HepG2 (cell line): Measurements from ENCODE around the gene IL17RB. TPM values are rescaled to one million over a fixed set of nuclear protein-coding genes. Genes with fewer than 3 reads are reported as not detected.

ENCODE experiments used
- CENPX ChIP-seq: sonication (generic); formaldehyde crosslinking; IDR thresholded peaks from 2 replicates; pipeline ENCODE4 v1.9.0; 2021; ENCODE audit warnings: mild to moderate bottlenecking, missing genetic modification reagents, moderate library complexity
- DPF2 ChIP-seq: sonication (generic); formaldehyde crosslinking; IDR thresholded peaks from 2 replicates; pipeline ENCODE4 v1.4.0; 2020; ENCODE audit warnings: mild to moderate bottlenecking, low read depth, missing genetic modification reagents, borderline replicate concordance
- FOXK2 ChIP-seq: fragments of 450-650 bp; IDR thresholded peaks from 2 replicates; pipeline ENCODE4 v1.6.1; 2016
- HNF4A ChIP-seq: sonication (generic); formaldehyde crosslinking; IDR thresholded peaks from 2 replicates; pipeline ENCODE4 v1.4.0; 2020; ENCODE audit warnings: missing genetic modification reagents
- IKZF4 ChIP-seq: sonication (generic); formaldehyde crosslinking; IDR thresholded peaks from 2 replicates; pipeline ENCODE4 v1.5.1; 2020; ENCODE audit warnings: borderline replicate concordance, mild to moderate bottlenecking, low read depth, missing genetic modification reagents; ENCODE audit errors: not compliant biosample characterization
- KLF9 ChIP-seq: IDR thresholded peaks from 2 replicates; pipeline ENCODE4 v1.6.1; 2016; ENCODE audit warnings: low read depth
- REPIN1 ChIP-seq: sonication (generic); formaldehyde crosslinking; IDR thresholded peaks from 2 replicates; pipeline ENCODE4 v1.8.0; 2022; ENCODE audit warnings: missing genetic modification reagents, low read depth, mild to moderate bottlenecking, borderline replicate concordance
- STAT5B ChIP-seq: sonication (generic); formaldehyde crosslinking; IDR thresholded peaks from 2 replicates; pipeline ENCODE4 v1.4.0; 2020; ENCODE audit warnings: missing genetic modification reagents
- ZBTB20 ChIP-seq: sonication (generic); formaldehyde crosslinking; IDR thresholded peaks from 2 replicates; pipeline ENCODE4 v1.8.1; 2023; ENCODE audit warnings: missing genetic modification reagents, low read depth, mild to moderate bottlenecking, borderline replicate concordance
- ZBTB42 ChIP-seq: sonication (generic); formaldehyde crosslinking; IDR thresholded peaks from 2 replicates; pipeline ENCODE4 v1.5.0; 2020; ENCODE audit warnings: mild to moderate bottlenecking, missing genetic modification reagents
- ZFP62 ChIP-seq: sonication (generic); formaldehyde crosslinking; IDR thresholded peaks from 2 replicates; pipeline ENCODE4 v1.4.0; 2020; ENCODE audit warnings: missing genetic modification reagents
- ZNF160 ChIP-seq: sonication (generic); formaldehyde crosslinking; IDR thresholded peaks from 2 replicates; pipeline ENCODE4 v1.8.0; 2022; ENCODE audit warnings: mild to moderate bottlenecking, inconsistent platforms, missing genetic modification reagents
- ZNF253 ChIP-seq: sonication (generic); formaldehyde crosslinking; IDR thresholded peaks from 2 replicates; pipeline ENCODE4 v1.8.0; 2022; ENCODE audit warnings: mild to moderate bottlenecking, missing genetic modification reagents, borderline replicate concordance
- ZNF549 ChIP-seq: sonication (generic); formaldehyde crosslinking; IDR thresholded peaks from 2 replicates; pipeline ENCODE4 v1.5.0; 2020; ENCODE audit warnings: missing genetic modification reagents
- ZNF776 ChIP-seq: sonication (generic); formaldehyde crosslinking; IDR thresholded peaks from 2 replicates; pipeline ENCODE4 v1.4.0; 2020; ENCODE audit warnings: mild to moderate bottlenecking, missing genetic modification reagents
- ZNF780A ChIP-seq: sonication (generic); formaldehyde crosslinking; IDR thresholded peaks from 2 replicates; pipeline ENCODE4 v1.8.0; 2022; ENCODE audit warnings: mild to moderate bottlenecking, missing genetic modification reagents, moderate library complexity
- polyA plus RNA-seq, 8 experiments: library from polyadenylated mRNA; depleted of rRNA in 3 of 8; stranded (reverse) in 7 of 8; unstranded in 1 of 8; fragments of >200 nt; fragmentation: Illumina TruSeq in 4 of 8; extraction: Trizol in 4 of 8; gene quantifications; 2 replicates each; pipeline versions ENCODE4 v1.2.1 to v1.2.3, GENCODE V29; 2011 to 2016; ENCODE audit warnings: low read depth in 4 of 8, missing spikeins in 1 of 8, mixed read lengths in 1 of 8; ENCODE audit not compliant: insufficient read depth in 1 of 8
- total RNA-seq, 5 experiments: library from RNA; depleted of rRNA; stranded (reverse); fragments of >200 nt; fragmentation: Illumina TruSeq; extraction: Trizol; gene quantifications; 2 replicates each; pipeline ENCODE4 v1.2.3, GENCODE V29; 2016; ENCODE audit warnings: low read depth in 1 of 5
- TF ChIP-seq, protein P1 (sequence below): sonication (generic); formaldehyde crosslinking; IDR thresholded peaks from 2 replicates; pipeline ENCODE4 v1.4.0; 2020; ENCODE audit warnings: missing genetic modification reagents
- TF ChIP-seq, protein P2 (sequence below): sonication (generic); formaldehyde crosslinking; IDR thresholded peaks from 2 replicates; pipeline ENCODE4 v1.5.1; 2020; ENCODE audit warnings: mild to moderate bottlenecking, missing genetic modification reagents, borderline replicate concordance
- TF ChIP-seq, protein P3 (sequence below): sonication (generic); formaldehyde crosslinking; IDR thresholded peaks from 2 replicates; pipeline ENCODE4 v1.5.1; 2020; ENCODE audit warnings: mild to moderate bottlenecking, moderate library complexity, missing genetic modification reagents

IL17RB gene
- total and polyA plus RNA-seq, 2 of the 13 experiments (the other 11 are each of a cell fraction or from before 2014, with no cell fraction given), result 130 to 190 TPM

DNA sequence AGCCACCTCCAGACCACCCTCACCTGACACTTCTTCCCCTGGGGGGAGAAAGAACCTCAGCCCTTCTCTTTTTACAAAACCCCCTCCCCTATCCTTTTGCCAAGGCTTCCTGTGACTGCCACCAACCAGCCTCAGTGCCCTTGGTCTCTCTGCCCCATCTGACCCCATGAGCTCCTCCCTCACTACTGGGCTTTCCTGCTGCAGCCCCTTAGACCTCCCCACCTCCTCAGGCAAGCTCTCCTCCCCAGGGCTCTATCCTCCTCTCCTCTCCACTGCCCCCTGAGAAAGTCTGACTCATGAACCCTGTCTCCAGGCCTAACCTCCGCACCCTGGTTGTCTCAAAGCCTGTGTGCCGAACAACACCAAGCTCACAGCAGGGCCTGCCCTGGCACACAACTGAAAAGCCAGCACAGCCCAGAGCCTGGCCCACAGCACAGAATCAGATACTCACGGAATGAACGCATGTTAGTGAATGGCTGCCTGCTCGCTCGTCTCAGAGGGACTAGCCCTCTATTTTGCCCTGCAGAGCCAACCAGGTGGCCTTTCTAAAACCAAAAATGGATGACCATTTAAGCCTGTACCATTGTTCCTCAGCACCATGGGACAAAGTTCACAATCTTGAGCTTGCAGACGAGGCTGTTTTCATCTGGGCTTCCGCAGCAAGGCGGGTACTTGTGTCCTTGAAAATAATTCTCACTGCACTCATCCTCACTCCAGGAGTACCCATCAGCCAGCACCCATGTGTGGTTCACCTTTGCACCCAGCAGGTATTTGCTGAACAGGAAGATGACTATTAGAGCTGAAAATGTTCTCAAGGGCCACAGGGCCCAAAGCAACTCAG is 1.9 kb upstream of the IL17RB start (continued):
- TF ChIP-seq REPIN1 (CRISPR knock-in tag) (0 out of 2 replicates have a peak, but pooled peaks have one; percentile 14), FOXK2 (no peak), ZBTB42 (CRISPR knock-in tag) (no peak), HNF4A (CRISPR knock-in tag) (peak; percentile 96), KLF9 (CRISPR knock-in tag) (no peak), ZFP62 (CRISPR knock-in tag) (no peak), CENPX (CRISPR knock-in tag) (no peak), ZNF776 (CRISPR knock-in tag) (no peak), DPF2 (CRISPR knock-in tag) (peak; percentile 8; the same call in 1 of the 2 replicates), ZNF160 (CRISPR knock-in tag) (peak; percentile 58; the same call in 1 of the 2 replicates), IKZF4 (CRISPR knock-in tag) (no peak), ZNF549 (0 out of 2 replicates have a peak, but pooled peaks have one; percentile 68), ZNF253 (0 out of 2 replicates have a peak, but pooled peaks have one; percentile 25), STAT5B (no peak), ZBTB20 (peak; percentile 64; the same call in 1 of the 2 replicates), ZNF780A (CRISPR knock-in tag) (no peak)
- TF ChIP-seq, protein P1, sequence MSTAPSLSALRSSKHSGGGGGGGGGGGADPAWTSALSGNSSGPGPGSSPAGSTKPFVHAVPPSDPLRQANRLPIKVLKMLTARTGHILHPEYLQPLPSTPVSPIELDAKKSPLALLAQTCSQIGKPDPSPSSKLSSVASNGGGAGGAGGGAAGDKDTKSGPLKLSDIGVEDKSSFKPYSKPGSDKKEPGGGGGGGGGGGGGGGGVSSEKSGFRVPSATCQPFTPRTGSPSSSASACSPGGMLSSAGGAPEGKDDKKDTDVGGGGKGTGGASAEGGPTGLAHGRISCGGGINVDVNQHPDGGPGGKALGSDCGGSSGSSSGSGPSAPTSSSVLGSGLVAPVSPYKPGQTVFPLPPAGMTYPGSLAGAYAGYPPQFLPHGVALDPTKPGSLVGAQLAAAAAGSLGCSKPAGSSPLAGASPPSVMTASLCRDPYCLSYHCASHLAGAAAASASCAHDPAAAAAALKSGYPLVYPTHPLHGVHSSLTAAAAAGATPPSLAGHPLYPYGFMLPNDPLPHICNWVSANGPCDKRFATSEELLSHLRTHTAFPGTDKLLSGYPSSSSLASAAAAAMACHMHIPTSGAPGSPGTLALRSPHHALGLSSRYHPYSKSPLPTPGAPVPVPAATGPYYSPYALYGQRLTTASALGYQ (CRISPR knock-in tag), result peak; percentile 40; the same call in 1 of the 2 replicates
- TF ChIP-seq, protein P2, sequence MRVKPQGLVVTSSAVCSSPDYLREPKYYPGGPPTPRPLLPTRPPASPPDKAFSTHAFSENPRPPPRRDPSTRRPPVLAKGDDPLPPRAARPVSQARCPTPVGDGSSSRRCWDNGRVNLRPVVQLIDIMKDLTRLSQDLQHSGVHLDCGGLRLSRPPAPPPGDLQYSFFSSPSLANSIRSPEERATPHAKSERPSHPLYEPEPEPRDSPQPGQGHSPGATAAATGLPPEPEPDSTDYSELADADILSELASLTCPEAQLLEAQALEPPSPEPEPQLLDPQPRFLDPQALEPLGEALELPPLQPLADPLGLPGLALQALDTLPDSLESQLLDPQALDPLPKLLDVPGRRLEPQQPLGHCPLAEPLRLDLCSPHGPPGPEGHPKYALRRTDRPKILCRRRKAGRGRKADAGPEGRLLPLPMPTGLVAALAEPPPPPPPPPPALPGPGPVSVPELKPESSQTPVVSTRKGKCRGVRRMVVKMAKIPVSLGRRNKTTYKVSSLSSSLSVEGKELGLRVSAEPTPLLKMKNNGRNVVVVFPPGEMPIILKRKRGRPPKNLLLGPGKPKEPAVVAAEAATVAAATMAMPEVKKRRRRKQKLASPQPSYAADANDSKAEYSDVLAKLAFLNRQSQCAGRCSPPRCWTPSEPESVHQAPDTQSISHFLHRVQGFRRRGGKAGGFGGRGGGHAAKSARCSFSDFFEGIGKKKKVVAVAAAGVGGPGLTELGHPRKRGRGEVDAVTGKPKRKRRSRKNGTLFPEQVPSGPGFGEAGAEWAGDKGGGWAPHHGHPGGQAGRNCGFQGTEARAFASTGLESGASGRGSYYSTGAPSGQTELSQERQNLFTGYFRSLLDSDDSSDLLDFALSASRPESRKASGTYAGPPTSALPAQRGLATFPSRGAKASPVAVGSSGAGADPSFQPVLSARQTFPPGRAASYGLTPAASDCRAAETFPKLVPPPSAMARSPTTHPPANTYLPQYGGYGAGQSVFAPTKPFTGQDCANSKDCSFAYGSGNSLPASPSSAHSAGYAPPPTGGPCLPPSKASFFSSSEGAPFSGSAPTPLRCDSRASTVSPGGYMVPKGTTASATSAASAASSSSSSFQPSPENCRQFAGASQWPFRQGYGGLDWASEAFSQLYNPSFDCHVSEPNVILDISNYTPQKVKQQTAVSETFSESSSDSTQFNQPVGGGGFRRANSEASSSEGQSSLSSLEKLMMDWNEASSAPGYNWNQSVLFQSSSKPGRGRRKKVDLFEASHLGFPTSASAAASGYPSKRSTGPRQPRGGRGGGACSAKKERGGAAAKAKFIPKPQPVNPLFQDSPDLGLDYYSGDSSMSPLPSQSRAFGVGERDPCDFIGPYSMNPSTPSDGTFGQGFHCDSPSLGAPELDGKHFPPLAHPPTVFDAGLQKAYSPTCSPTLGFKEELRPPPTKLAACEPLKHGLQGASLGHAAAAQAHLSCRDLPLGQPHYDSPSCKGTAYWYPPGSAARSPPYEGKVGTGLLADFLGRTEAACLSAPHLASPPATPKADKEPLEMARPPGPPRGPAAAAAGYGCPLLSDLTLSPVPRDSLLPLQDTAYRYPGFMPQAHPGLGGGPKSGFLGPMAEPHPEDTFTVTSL (CRISPR knock-in tag), result no peak
- TF ChIP-seq, protein P3, sequence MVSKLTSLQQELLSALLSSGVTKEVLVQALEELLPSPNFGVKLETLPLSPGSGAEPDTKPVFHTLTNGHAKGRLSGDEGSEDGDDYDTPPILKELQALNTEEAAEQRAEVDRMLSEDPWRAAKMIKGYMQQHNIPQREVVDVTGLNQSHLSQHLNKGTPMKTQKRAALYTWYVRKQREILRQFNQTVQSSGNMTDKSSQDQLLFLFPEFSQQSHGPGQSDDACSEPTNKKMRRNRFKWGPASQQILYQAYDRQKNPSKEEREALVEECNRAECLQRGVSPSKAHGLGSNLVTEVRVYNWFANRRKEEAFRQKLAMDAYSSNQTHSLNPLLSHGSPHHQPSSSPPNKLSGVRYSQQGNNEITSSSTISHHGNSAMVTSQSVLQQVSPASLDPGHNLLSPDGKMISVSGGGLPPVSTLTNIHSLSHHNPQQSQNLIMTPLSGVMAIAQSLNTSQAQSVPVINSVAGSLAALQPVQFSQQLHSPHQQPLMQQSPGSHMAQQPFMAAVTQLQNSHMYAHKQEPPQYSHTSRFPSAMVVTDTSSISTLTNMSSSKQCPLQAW, result no peak
